ENCODE results near the gene PTPN4. TPM values are rescaled to one million over a fixed set of nuclear protein-coding genes. Genes with fewer than 3 reads are reported as not detected.
A peak's percentile ranks its signal among the peaks of the same experiment; 100 is the strongest.

PTPN4 gene
- total and polyA plus RNA-seq, 2 of the 8 experiments (the other 6 are each of a cell fraction or from before 2014, with no cell fraction given) = 28.5 to 105 TPM

DNA sequence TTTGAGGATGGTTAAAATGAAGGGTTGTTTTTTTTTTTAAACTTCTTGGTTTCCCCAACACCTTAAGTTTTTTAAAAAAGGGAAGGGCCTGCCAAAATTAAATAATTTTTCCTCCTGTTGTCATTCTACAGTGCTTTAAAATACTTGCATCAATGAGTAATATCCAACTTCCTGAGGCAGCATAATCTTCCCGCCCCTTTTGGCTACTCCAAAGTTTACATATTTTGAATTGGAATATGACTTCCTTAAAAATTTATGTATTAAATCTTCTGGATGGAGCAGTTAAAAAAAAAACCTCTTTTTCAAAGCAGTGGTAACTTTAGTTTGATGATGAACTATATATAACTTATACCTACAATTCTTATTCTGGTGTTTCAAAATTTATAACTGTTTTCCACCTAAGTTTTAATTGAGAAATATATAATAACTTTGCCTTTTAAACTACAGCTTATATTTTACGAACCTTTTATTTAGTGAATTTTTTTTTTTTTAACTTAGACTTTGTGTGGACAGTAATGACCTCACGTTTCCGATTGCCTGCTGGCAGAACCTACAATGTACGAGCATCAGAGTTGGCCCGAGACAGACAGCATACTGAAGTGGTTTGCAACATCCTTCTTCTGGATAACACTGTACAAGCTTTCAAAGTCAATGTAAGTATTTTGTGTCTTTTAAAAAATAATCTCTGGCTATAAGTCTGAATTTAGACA lies 49.8 kb downstream of the PTPN4 start:
- Histone ChIP-seq H2BK5ac (ENCODE audit: low read depth, low read length) (no peak overlapping the region), H4K8ac (ENCODE audit: extremely low read depth, insufficient read depth, low read length) (no peak overlapping the region), H2BK12ac (ENCODE audit: low read depth, low read length) (no peak overlapping the region), H3K27me3 (replicated peaks in 1 of 4; ENCODE audit: control insufficient read depth in 3 of 4, extremely low read depth in 1 of 4, insufficient read depth in 3 of 4, low read length in 3 of 4) (no peaks in the 10 kb centered on the region), H3K4me2 (ENCODE audit: insufficient read depth in 1 of 2, low read depth in 2 of 2, low read length in 2 of 2) (no peak overlapping the region), H3K36me3 (ENCODE audit: control insufficient read depth in 2 of 4, insufficient read depth in 4 of 4, low read length in 3 of 4) (peaks cover 0 to 38% (median 5%) of the 10 kb centered on the region in 4 experiments; a peak in 6 of 8 replicates), H3K9me3 (ENCODE audit: insufficient read depth in 2 of 2, low read depth in 1 of 2, low read length in 1 of 2) (no peaks in the 10 kb centered on the region), H4K5ac (ENCODE audit: insufficient read length, low read depth, low read length) (no peak overlapping the region), H3K79me1 (ENCODE audit: low read depth, low read length) (no peaks in the 10 kb centered on the region), H3K79me2 (ENCODE audit: control insufficient read depth in 1 of 2, insufficient read depth in 2 of 2, low read length in 2 of 2) (peaks cover 0 to 93% of the 10 kb centered on the region in 2 experiments; a peak in 2 of 4 replicates), H3K9ac (replicated peaks in 1 of 4; ENCODE audit: extremely low read depth in 1 of 4, low read depth in 3 of 4, low read length in 3 of 4) (peak overlapping the region in 1 of 4 experiments; percentile 8; a peak in 1 of 7 replicates), H3K23me2 (ENCODE audit: low read depth, low read length) (no peaks in the 10 kb centered on the region), H2BK120ac (replicated peaks; ENCODE audit: low read depth, low read length) (no peak overlapping the region), H3K14ac (ENCODE audit: insufficient read length) (no peak overlapping the region), H3K23ac (ENCODE audit: insufficient read length) (no peak overlapping the region), H3K4me3 (ENCODE audit: extremely low read depth in 1 of 4, insufficient read depth in 2 of 4, low read depth in 3 of 4, low read length in 4 of 4) (no peak overlapping the region), H2BK20ac (ENCODE audit: low read length) (no peak overlapping the region), H4K91ac (replicated peaks; ENCODE audit: insufficient read length, low read length) (no peak overlapping the region), H3K4me1 (replicated peaks in 1 of 4; ENCODE audit: control insufficient read depth in 3 of 4, insufficient read depth in 4 of 4, low read length in 3 of 4) (0 out of 7 replicates have a peak, but pooled peaks cover 0 to 2% (median 0%) of the 10 kb centered on the region in 4 experiments), H3K18ac (ENCODE audit: extremely low read depth, low read length) (no peak overlapping the region), H3K27ac (ENCODE audit: low read depth, low read length) (no peak overlapping the region), H2AFZ (ENCODE audit: low read length) (no peak overlapping the region), H4K20me1 (replicated peaks in 1 of 2; ENCODE audit: control insufficient read depth in 1 of 2, insufficient read depth in 2 of 2, low read length in 2 of 2) (peaks cover 1 to 3% of the 10 kb centered on the region in 2 experiments), H3K4ac (replicated peaks; ENCODE audit: insufficient read length, low read depth, low read length) (no peak overlapping the region), H2BK15ac (ENCODE audit: low read length) (no peak overlapping the region), H2AK5ac (ENCODE audit: low read depth, low read length) (no peak overlapping the region), H3K56ac (replicated peaks; ENCODE audit: insufficient read length, low read depth, low read length) (no peak overlapping the region)
- ChIA-PET POLR2A (ENCODE audit: partially characterized antibody) (no interaction called here), CTCF (ENCODE audit: partially characterized antibody) (interaction anchor here (0.6 to 1.4 kb wide), 2 partner anchors 10 to 366 kb away, joined by 3 to 5 read pairs; no protein-coding TSS in a partner anchor)
- DNase-seq (ENCODE audit: low read depth in 1 of 2, low spot score in 2 of 2) (no peak), FAIRE-seq (no peak)
- WGBS, 2 experiments (ENCODE audit: extremely low coverage in 1 of 2, insufficient coverage in 1 of 2, insufficient read length in 1 of 2, insufficient replicate concordance in 2 of 2, low coverage in 1 of 2, low lambda C conversion rate in 2 of 2, missing lambda C conversion rate in 1 of 2) = 85% methylated on average over 6 of the region's 6 CpGs; no CpG with 5 or more reads in 1 of the 2 experiments
- TF ChIP-seq POLR2A (IDR thresholded peaks at IDR 0.05; ENCODE audit: control extremely low read depth in 1 of 2, low read depth in 2 of 2, low read length in 2 of 2) (no peak), SP1 (IDR thresholded peaks at IDR 0.05; ENCODE audit: low read depth, low read length) (no peak), SP2 (IDR thresholded peaks at IDR 0.05; ENCODE audit: low read length) (no peak), PHF8 (conservative IDR thresholded peaks at IDR 0.05; ENCODE audit: low read depth, low read length) (no peak), EZH2 (IDR thresholded peaks at IDR 0.05; ENCODE audit: low read depth, low read length, severe bottlenecking) (no peak), MAFK (IDR thresholded peaks at IDR 0.05; ENCODE audit: low read depth, low read length) (no peak), FOSL1 (IDR thresholded peaks at IDR 0.05; ENCODE audit: insufficient read depth, low read depth, low read length) (no peak), JUND (IDR thresholded peaks at IDR 0.05; ENCODE audit: low read length) (no peak), KDM4A (IDR thresholded peaks at IDR 0.05; ENCODE audit: low read depth, low read length, severe bottlenecking) (no peak), SIRT6 (IDR thresholded peaks at IDR 0.05; ENCODE audit: low read length) (no peak), POU5F1 (IDR thresholded peaks at IDR 0.05; ENCODE audit: low read depth, low read length) (no peak), SRF (IDR thresholded peaks at IDR 0.05; ENCODE audit: low read depth, low read length) (no peak), CBX5 (IDR thresholded peaks at IDR 0.05; ENCODE audit: low read depth, low read length) (no peak)
- TF ChIP-seq, protein P1, sequence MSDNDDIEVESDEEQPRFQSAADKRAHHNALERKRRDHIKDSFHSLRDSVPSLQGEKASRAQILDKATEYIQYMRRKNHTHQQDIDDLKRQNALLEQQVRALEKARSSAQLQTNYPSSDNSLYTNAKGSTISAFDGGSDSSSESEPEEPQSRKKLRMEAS (IDR thresholded peaks at IDR 0.05) = no peak

All from H1 (cell line).